DND-41 (cell line): ENCODE data around the gene DNMT3L.
A peak's percentile ranks its signal among the peaks of the same experiment; 100 is the strongest.

Source experiments
- ATAC-seq: fragments of 200-7000 bp; cut with Tn5 transposase; 3 replicates; pipeline ENCODE4 v1.9.1; 2021; ENCODE audit warnings: low read depth; ENCODE audit not compliant: insufficient read depth
- DNase-seq: peaks from one replicate; pipeline ENCODE4 v3.0.0-alpha.2; 2020
- H2AFZ ChIP-seq: 2 replicates; pipeline ENCODE4 v1.6.0; 2012; ENCODE audit warnings: low read depth, low read length
- H3K27ac ChIP-seq: 2 replicates; pipeline ENCODE4 v1.5.1; 2012; ENCODE audit warnings: low read length, inconsistent platforms
- H3K27me3 ChIP-seq: fragments of 200-600 bp; sonication (generic); 2 replicates; pipeline ENCODE4 v1.6.0; 2012; ENCODE audit warnings: low read length, mild to moderate bottlenecking, inconsistent platforms; ENCODE audit not compliant: insufficient read depth, poor library complexity
- H3K36me3 ChIP-seq: 2 replicates; pipeline ENCODE4 v1.5.1; 2012; ENCODE audit warnings: low read length, inconsistent platforms; ENCODE audit not compliant: insufficient read depth
- H3K4me1 ChIP-seq: 2 replicates; pipeline ENCODE4 v1.5.1; 2012; ENCODE audit warnings: mild to moderate bottlenecking, low read length; ENCODE audit not compliant: insufficient read depth
- H3K4me2 ChIP-seq: 2 replicates; pipeline ENCODE4 v1.6.0; 2012; ENCODE audit warnings: mild to moderate bottlenecking, moderate library complexity, low read length, inconsistent platforms; ENCODE audit not compliant: insufficient read depth
- H3K4me3 ChIP-seq, 2 experiments: fragments of 200-600 bp in 1 of 2; shearing (Covaris generic) in 1 of 2; 2 replicates each; pipeline ENCODE4 v1.5.1; 2012 to 2016; ENCODE audit warnings: inconsistent platforms in 2 of 2, low read length in 2 of 2, mild to moderate bottlenecking in 2 of 2, low read depth in 1 of 2, moderate library complexity in 1 of 2
- H3K79me2 ChIP-seq: 2 replicates; pipeline ENCODE4 v1.6.0; 2012; ENCODE audit warnings: low read length, inconsistent platforms; ENCODE audit not compliant: insufficient read depth
- H3K9ac ChIP-seq: 2 replicates; pipeline ENCODE4 v1.6.0; 2012; ENCODE audit warnings: low read depth, mild to moderate bottlenecking, inconsistent platforms, low read length, moderate library complexity
- H3K9me3 ChIP-seq: 2 replicates; pipeline ENCODE4 v1.5.1; 2012; ENCODE audit warnings: low read length, moderate library complexity, mild to moderate bottlenecking, inconsistent platforms; ENCODE audit not compliant: insufficient read depth, severe bottlenecking
- H4K20me1 ChIP-seq: 2 replicates; pipeline ENCODE4 v1.6.0; 2012; ENCODE audit warnings: low read length; ENCODE audit not compliant: insufficient read depth
- CTCF ChIP-seq: IDR thresholded peaks from 2 replicates; pipeline ENCODE4 v1.5.1; 2012; ENCODE audit warnings: borderline replicate concordance, low read length, moderate library complexity, mild to moderate bottlenecking; ENCODE audit not compliant: poor library complexity, severe bottlenecking; ENCODE audit errors: extremely low read depth
- EZH2 ChIP-seq: IDR thresholded peaks from 3 replicates; pipeline ENCODE4 v1.6.1; 2012; ENCODE audit warnings: borderline replicate concordance, low read depth, mild to moderate bottlenecking, moderate library complexity, low read length, inconsistent platforms; ENCODE audit not compliant: severe bottlenecking

Gene DNMT3L

GRCh38 chr21:44305691-44306090 lies 44.0 kb upstream of the DNMT3L start:
- peaks cover 63% of the 10 kb centered on the region for H3K79me2 ChIP-seq
- no peak for DNase-seq
- H3K4me3 ChIP-seq, result no peak overlapping the region
- no peaks in the 10 kb centered on the region for H3K9me3 ChIP-seq
- no peaks in the 10 kb centered on the region for H3K27me3 ChIP-seq
- H3K4me2 ChIP-seq, result no peak overlapping the region
- TF ChIP-seq EZH2 (no peak), CTCF (no peak)
- H2AFZ ChIP-seq, result no peak overlapping the region
- no peak overlapping the region for H3K27ac ChIP-seq
- peaks cover 86% of the 10 kb centered on the region for H4K20me1 ChIP-seq
- peaks cover 20% of the 10 kb centered on the region for H3K4me1 ChIP-seq
- H3K36me3 ChIP-seq, result peaks cover 61% of the 10 kb centered on the region
- no peak overlapping the region for H3K9ac ChIP-seq
- no peak for ATAC-seq

- Histone ChIP-seq H3K27ac (no peak overlapping the region; the same call in 1 of the 2 replicates), H3K79me2 (peaks cover 71% of the 10 kb centered on the region), H3K36me3 (peaks cover 53% of the 10 kb centered on the region), H3K4me1 (peaks cover 22% of the 10 kb centered on the region), H4K20me1 (peaks cover 80% of the 10 kb centered on the region), H3K4me2 (no peak overlapping the region), H3K9me3 (no peaks in the 10 kb centered on the region), H3K4me3 (no peak overlapping the region), H3K9ac (no peak overlapping the region), H3K27me3 (no peaks in the 10 kb centered on the region), H2AFZ (no peak overlapping the region)
- ATAC-seq, result peak; percentile 72
- DNase-seq, result peak; percentile 60
- TF ChIP-seq CTCF (peak; percentile 76), EZH2 (no peak)
Measured at GRCh38 chr21:44304877-44305293, 43.2 kb upstream of the DNMT3L start.

GRCh38 chr21:44304011-44304616 lies 42.4 kb upstream of the DNMT3L start:
- DNase-seq (no peak), ATAC-seq (no peak)
- peaks cover 49% of the 10 kb centered on the region for H3K36me3 ChIP-seq
- peaks cover 68% of the 10 kb centered on the region for H3K79me2 ChIP-seq
- no peak overlapping the region for H3K27ac ChIP-seq
- H4K20me1 ChIP-seq, result peaks cover 73% of the 10 kb centered on the region
- no peak overlapping the region for H2AFZ ChIP-seq
- H3K27me3 ChIP-seq, result no peaks in the 10 kb centered on the region
- H3K4me3 ChIP-seq, result no peak overlapping the region
- H3K9ac ChIP-seq, result no peak overlapping the region
- no peak for TF ChIP-seq EZH2
- no peak for TF ChIP-seq CTCF
- no peaks in the 10 kb centered on the region for H3K9me3 ChIP-seq
- peaks cover 29% of the 10 kb centered on the region for H3K4me1 ChIP-seq
- no peak overlapping the region for H3K4me2 ChIP-seq
